H9 (cell line): ENCODE results near the gene TP53TG5. TPM values are rescaled to one million over a fixed set of nuclear protein-coding genes. Genes with fewer than 3 reads are reported as not detected.

Experiments used
- DNase-seq: peaks from one replicate; pipeline ENCODE4 v3.0.0-alpha.2; 2017
- H2AFZ ChIP-seq: one replicate; pipeline ENCODE4 v1.6.1; 2013; ENCODE audit warnings: mild to moderate bottlenecking, low read length, control low read depth, moderate library complexity
- H2AK5ac ChIP-seq: 2 replicates; pipeline ENCODE4 v1.6.1; 2013; ENCODE audit warnings: low read length, control low read depth, mixed read lengths; ENCODE audit not compliant: insufficient read length
- H2BK120ac ChIP-seq: one replicate; pipeline ENCODE4 v1.6.1; 2013; ENCODE audit warnings: low read depth, mild to moderate bottlenecking, low read length, control low read depth, inconsistent platforms; ENCODE audit not compliant: poor library complexity, severe bottlenecking
- H2BK12ac ChIP-seq: 2 replicates; pipeline ENCODE4 v1.6.1; 2013; ENCODE audit warnings: low read length, control low read depth, mixed read lengths, low read depth; ENCODE audit not compliant: insufficient read length
- H2BK15ac ChIP-seq: 2 replicates; pipeline ENCODE4 v1.6.1; 2013; ENCODE audit warnings: low read depth, low read length, control low read depth
- H2BK20ac ChIP-seq: one replicate; pipeline ENCODE4 v1.6.1; 2013; ENCODE audit warnings: low read depth, mild to moderate bottlenecking, low read length, control low read depth, inconsistent platforms; ENCODE audit not compliant: poor library complexity, severe bottlenecking
- H2BK5ac ChIP-seq: 2 replicates; pipeline ENCODE4 v1.6.1; 2013; ENCODE audit warnings: low read length, control low read depth, mixed read lengths; ENCODE audit not compliant: insufficient read length
- H3K14ac ChIP-seq: 2 replicates; pipeline ENCODE4 v1.6.1; 2013; ENCODE audit warnings: low read length, control low read depth; ENCODE audit not compliant: insufficient read depth
- H3K18ac ChIP-seq: 2 replicates; pipeline ENCODE4 v1.6.1; 2013; ENCODE audit warnings: low read depth, mild to moderate bottlenecking, mixed read lengths, low read length, control low read depth; ENCODE audit not compliant: insufficient read length
- H3K23ac ChIP-seq: 2 replicates; pipeline ENCODE4 v1.6.1; 2013; ENCODE audit warnings: low read length, control low read depth, mixed read lengths, low read depth; ENCODE audit not compliant: insufficient read length
- H3K23me2 ChIP-seq: 2 replicates; pipeline ENCODE4 v1.6.1; 2013; ENCODE audit warnings: low read depth, mild to moderate bottlenecking, mixed read lengths, low read length, control low read depth; ENCODE audit not compliant: insufficient read length, poor library complexity, severe bottlenecking
- H3K27ac ChIP-seq: 2 replicates; pipeline ENCODE4 v1.5.1; 2013; ENCODE audit warnings: low read length, control low read depth, mixed read lengths, low read depth; ENCODE audit not compliant: insufficient read length
- H3K27me3 ChIP-seq: 2 replicates; pipeline ENCODE4 v1.6.1; 2013; ENCODE audit warnings: low read length, control low read depth, inconsistent platforms; ENCODE audit not compliant: insufficient read depth
- H3K4ac ChIP-seq: 2 replicates; pipeline ENCODE4 v1.6.1; 2013; ENCODE audit warnings: low read depth, mild to moderate bottlenecking, control low read depth, inconsistent platforms, low read length, moderate library complexity
- H3K4me1 ChIP-seq: 2 replicates; pipeline ENCODE4 v1.6.1; 2013; ENCODE audit warnings: low read length, control low read depth, inconsistent platforms; ENCODE audit not compliant: insufficient read depth
- H3K4me2 ChIP-seq: 2 replicates; pipeline ENCODE4 v1.6.1; 2013; ENCODE audit warnings: low read length, control low read depth, mixed read lengths; ENCODE audit not compliant: insufficient read length, insufficient read depth
- H3K56ac ChIP-seq: 2 replicates; pipeline ENCODE4 v1.6.1; 2013; ENCODE audit warnings: low read depth, mild to moderate bottlenecking, mixed read lengths, low read length, control low read depth; ENCODE audit not compliant: insufficient read length
- H3K79me1 ChIP-seq: 2 replicates; pipeline ENCODE4 v1.6.1; 2013; ENCODE audit warnings: low read depth, mild to moderate bottlenecking, moderate library complexity, low read length, control low read depth, inconsistent platforms; ENCODE audit not compliant: insufficient read depth, poor library complexity, severe bottlenecking
- H3K79me2 ChIP-seq: 2 replicates; pipeline ENCODE4 v1.6.1; 2013; ENCODE audit warnings: low read length, control low read depth, inconsistent platforms; ENCODE audit not compliant: insufficient read depth
- H3K9ac ChIP-seq: 2 replicates; pipeline ENCODE4 v1.6.1; 2013; ENCODE audit warnings: low read length, control low read depth, mixed read lengths; ENCODE audit not compliant: insufficient read length; ENCODE audit errors: extremely low read depth
- H3K9me3 ChIP-seq: one replicate; pipeline ENCODE4 v1.6.1; 2013; ENCODE audit warnings: low read depth, low read length, inconsistent platforms; ENCODE audit not compliant: control insufficient read depth
- H3T11ph ChIP-seq: one replicate; pipeline ENCODE4 v1.6.1; 2013; ENCODE audit warnings: mild to moderate bottlenecking, low read length, control low read depth, inconsistent platforms
- H4K20me1 ChIP-seq: one replicate; pipeline ENCODE4 v1.6.1; 2013; ENCODE audit not compliant: control insufficient read depth, insufficient read length, insufficient read depth
- H4K5ac ChIP-seq: 2 replicates; pipeline ENCODE4 v1.6.1; 2013; ENCODE audit warnings: low read depth, mild to moderate bottlenecking, mixed read lengths, low read length, control low read depth; ENCODE audit not compliant: insufficient read length
- H4K8ac ChIP-seq: replicated peaks from 2 replicates; pipeline ENCODE4 v1.6.1; 2013; ENCODE audit warnings: low read length, control low read depth, mixed read lengths, low read depth; ENCODE audit not compliant: insufficient read length
- H4K91ac ChIP-seq: 2 replicates; pipeline ENCODE4 v1.6.1; 2013; ENCODE audit warnings: low read depth, mild to moderate bottlenecking, moderate library complexity, mixed read lengths, low read length, control low read depth; ENCODE audit not compliant: insufficient read length
- H3K27ac Mint-ChIP-seq, 3 experiments: 2 replicates in 2 of 3; 3 replicates in 1 of 3; pipeline ENCODE4 v1.8.0; 2020 to 2021; ENCODE audit warnings: mixed read lengths in 3 of 3, mild to moderate bottlenecking in 1 of 3, moderate library complexity in 1 of 3
- H3K27me3 Mint-ChIP-seq: 2 replicates; pipeline ENCODE4 v1.8.0; 2021; ENCODE audit warnings: low read depth, mild to moderate bottlenecking, moderate library complexity, mixed read lengths
- H3K36me3 Mint-ChIP-seq, 3 experiments: 2 replicates in 2 of 3; 3 replicates in 1 of 3; pipeline ENCODE4 v1.8.0; 2020 to 2021; ENCODE audit warnings: low read depth in 3 of 3, mixed read lengths in 3 of 3; ENCODE audit not compliant: insufficient read depth in 1 of 3
- H3K4me1 Mint-ChIP-seq, 2 experiments: 2 replicates each; pipeline ENCODE4 v1.8.0; 2020; ENCODE audit warnings: mixed read lengths in 2 of 2
- H3K4me3 Mint-ChIP-seq, 2 experiments: 2 replicates in 1 of 2; 3 replicates in 1 of 2; pipeline ENCODE4 v1.8.0; 2020 to 2021; ENCODE audit warnings: mild to moderate bottlenecking in 2 of 2, mixed read lengths in 2 of 2, moderate library complexity in 1 of 2
- H3K9me3 Mint-ChIP-seq, 2 experiments: 2 replicates in 1 of 2; 3 replicates in 1 of 2; pipeline ENCODE4 v1.8.0; 2020; ENCODE audit warnings: mild to moderate bottlenecking in 2 of 2, mixed read lengths in 2 of 2, moderate library complexity in 1 of 2
- WGBS: extraction: QIAGEN DNeasy Blood & Tissue Kit; methylation state at CpG from one replicate; pipeline ENCODE4 v1.1.7; 2013; ENCODE audit warnings: missing lambda C conversion rate, low lambda C conversion rate, mixed read lengths; ENCODE audit not compliant: insufficient read length; ENCODE audit errors: extremely low coverage; 5-methylcytosine and 5-hydroxymethylcytosine counted together
- total RNA-seq: library from RNA; stranded (reverse); gene quantifications from 2 replicates; pipeline ENCODE4 v1.2.1, GENCODE V29; 2021
- TF ChIP-seq, protein P1 (sequence below): fragments of 200-600 bp; sonication (generic); conservative IDR thresholded peaks from 3 replicates; pipeline ENCODE4 v1.8.0; 2021; ENCODE audit warnings: antibody characterized with exemption, mild to moderate bottlenecking

The TP53TG5 gene
- total RNA-seq, 1 experiment from 2014 or later = not detected

DNA sequence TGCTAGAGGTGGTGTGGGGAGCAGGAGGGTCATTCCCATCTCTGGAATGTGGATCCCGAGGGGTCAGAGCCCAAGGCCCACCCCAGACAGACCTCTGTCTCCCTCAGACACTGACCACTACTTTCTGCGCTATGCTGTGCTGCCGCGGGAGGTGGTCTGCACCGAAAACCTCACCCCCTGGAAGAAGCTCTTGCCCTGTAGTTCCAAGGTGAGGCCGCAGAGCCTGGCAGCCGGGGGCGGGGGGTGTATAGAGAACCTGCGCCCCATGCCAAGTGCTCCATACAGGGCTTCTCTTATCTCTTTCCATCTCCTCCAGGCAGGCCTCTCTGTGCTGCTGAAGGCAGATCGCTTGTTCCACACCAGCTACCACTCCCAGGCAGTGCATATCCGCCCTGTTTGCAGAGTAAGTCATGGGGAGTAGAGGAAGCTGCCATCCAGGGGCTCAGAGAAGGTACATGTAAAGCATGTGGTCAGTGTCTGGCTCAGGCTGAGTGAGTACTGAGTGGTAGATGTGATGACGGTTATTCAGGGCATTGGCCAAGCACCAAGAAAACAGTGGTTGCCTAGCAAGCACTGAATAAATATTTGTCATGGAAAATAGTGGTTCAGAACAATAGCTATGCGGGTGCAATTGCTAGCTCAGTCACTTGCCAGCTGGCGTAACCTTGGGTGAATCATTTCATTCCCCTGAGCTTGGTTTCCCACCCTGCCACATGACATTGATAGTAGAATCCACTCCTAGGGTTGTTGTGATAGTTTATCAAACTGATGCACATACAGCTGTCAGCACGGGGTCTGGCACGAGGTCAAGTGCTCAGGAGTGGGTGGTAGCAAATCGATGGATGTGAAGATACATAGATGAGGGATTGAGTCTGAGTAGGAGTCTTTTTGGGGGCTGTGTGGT, 41.3 kb upstream of the TP53TG5 start:
- WGBS = no CpG with 5 or more reads among the region's 17 CpGs
- TF ChIP-seq, protein P1, sequence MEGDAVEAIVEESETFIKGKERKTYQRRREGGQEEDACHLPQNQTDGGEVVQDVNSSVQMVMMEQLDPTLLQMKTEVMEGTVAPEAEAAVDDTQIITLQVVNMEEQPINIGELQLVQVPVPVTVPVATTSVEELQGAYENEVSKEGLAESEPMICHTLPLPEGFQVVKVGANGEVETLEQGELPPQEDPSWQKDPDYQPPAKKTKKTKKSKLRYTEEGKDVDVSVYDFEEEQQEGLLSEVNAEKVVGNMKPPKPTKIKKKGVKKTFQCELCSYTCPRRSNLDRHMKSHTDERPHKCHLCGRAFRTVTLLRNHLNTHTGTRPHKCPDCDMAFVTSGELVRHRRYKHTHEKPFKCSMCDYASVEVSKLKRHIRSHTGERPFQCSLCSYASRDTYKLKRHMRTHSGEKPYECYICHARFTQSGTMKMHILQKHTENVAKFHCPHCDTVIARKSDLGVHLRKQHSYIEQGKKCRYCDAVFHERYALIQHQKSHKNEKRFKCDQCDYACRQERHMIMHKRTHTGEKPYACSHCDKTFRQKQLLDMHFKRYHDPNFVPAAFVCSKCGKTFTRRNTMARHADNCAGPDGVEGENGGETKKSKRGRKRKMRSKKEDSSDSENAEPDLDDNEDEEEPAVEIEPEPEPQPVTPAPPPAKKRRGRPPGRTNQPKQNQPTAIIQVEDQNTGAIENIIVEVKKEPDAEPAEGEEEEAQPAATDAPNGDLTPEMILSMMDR = no peak
- no peak overlapping the region for H3K4me2 ChIP-seq

More for the DNA sequence above, 41.3 kb upstream of the TP53TG5 start:
- peaks cover 23 to 44% (median 39%) of the 10 kb centered on the region in 3 experiments; a peak in 6 of 7 replicates for H3K36me3 Mint-ChIP-seq
- H3K27ac Mint-ChIP-seq = no peak overlapping the region
- H3K9me3 Mint-ChIP-seq = no peaks in the 10 kb centered on the region
- Histone ChIP-seq H3K4ac (no peak overlapping the region), H3K79me1 (no peaks in the 10 kb centered on the region), H3K27ac (no peak overlapping the region), H3K23ac (no peak overlapping the region), H3K18ac (no peak overlapping the region), H3K9me3 (no peaks in the 10 kb centered on the region), H2BK5ac (no peak overlapping the region), H2BK20ac (no peak overlapping the region), H3K9ac (no peak overlapping the region), H3K4me1 (no peaks in the 10 kb centered on the region; the same call in 1 of the 2 replicates), H3K56ac (no peak overlapping the region), H3K23me2 (peaks cover 7% of the 10 kb centered on the region), H2AK5ac (no peak overlapping the region), H4K20me1 (no peaks in the 10 kb centered on the region), H2AFZ (no peak overlapping the region), H3K79me2 (peaks cover 2% of the 10 kb centered on the region; the same call in 1 of the 2 replicates), H2BK12ac (no peak overlapping the region), H2BK120ac (no peak overlapping the region), H4K8ac (no peak overlapping the region), H2BK15ac (no peak overlapping the region), H3K27me3 (no peaks in the 10 kb centered on the region), H4K5ac (no peak overlapping the region), H3T11ph (no peak overlapping the region), H4K91ac (no peak overlapping the region), H3K14ac (no peak overlapping the region)
- H3K27me3 Mint-ChIP-seq = no peaks in the 10 kb centered on the region
- DNase-seq = no peak
- H3K4me1 Mint-ChIP-seq = peaks cover 8 to 11% of the 10 kb centered on the region in 2 experiments
- H3K4me3 Mint-ChIP-seq = no peak overlapping the region
